ENCODE data around the gene HAAO. TPM values are rescaled to one million over a fixed set of nuclear protein-coding genes. Genes with fewer than 3 reads are reported as not detected.

Gene HAAO
- total RNA-seq: 0.46 and 1.8 TPM in 2 replicates

DNA sequence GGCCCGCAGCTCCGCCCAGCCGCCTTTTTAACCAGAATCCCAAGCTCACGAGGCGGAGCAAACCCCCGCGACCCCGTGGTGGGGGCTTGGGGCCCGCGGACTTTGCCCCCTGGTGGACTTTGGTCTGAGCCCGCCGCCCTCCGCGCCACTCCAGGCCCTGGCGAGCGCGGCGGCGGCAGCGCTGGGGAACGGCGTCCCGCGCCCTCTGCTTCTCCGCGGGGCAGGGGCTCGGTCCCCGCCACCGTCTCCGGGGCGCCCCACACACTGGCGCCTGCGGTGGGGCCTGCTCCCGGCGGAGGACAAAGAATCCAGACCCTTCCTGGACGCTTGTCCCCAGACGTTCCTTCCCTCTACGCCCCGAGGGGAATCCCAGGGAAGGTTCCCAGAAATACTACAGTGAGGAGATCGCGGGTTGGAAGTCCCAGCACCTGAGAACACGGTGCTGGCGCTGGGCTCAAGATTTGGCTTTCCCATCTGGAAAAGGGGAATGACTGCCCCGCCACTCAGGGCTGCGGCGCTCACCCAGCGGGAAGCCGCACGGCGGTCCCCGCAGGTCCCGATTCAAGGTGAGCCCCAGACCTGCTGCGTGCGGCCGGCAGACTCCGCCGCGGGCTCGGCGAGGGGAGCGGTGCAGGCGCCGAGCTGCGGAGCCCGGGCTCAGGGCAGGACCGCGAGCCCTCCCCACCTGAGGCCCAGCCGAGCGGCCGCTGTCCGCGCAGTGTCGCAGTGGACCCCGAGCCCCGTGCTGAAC, at the start of gene HAAO:
Gene HAAO (minus strand): TSS at position 1 of the 751 bp plus-strand sequence. CDS start 47 bp downstream, outside the sequence.

GRCh38 chr2:42764096-42764495, 28.3 kb downstream of the HAAO start, which contains the start of gene OXER1:
TSS of gene OXER1 (minus strand) at chr2:42764135. CDS start at chr2:42764062, 73 bp downstream.

Other genes with a start within 250 kb of the HAAO start
- 25.4 and 26.5 TPM in 2 replicates for gene MTA3, start 224.0 kb downstream of the HAAO start, total RNA-seq
- gene OXER1, start 28.4 kb downstream of the HAAO start, total RNA-seq: under 0.01 TPM in 1 of 2 replicates, not detected in the other

All from smooth muscle cell of bladder (primary cell).